Fibroblast of mammary gland (primary cell): ENCODE measurements around the gene SLC35B4.

Source experiments
- DNase-seq: peaks from one replicate; pipeline ENCODE4 v3.0.0-alpha.2; 2010; ENCODE audit warnings: low read depth
- H3K4me3 ChIP-seq: 2 replicates; pipeline ENCODE4 v1.5.1; 2011; ENCODE audit warnings: low read depth, mild to moderate bottlenecking, low read length, moderate library complexity; ENCODE audit not compliant: control insufficient read depth
- CTCF ChIP-seq: conservative IDR thresholded peaks from 2 replicates; pipeline ENCODE4 v1.5.1; 2011; ENCODE audit warnings: low read depth, low read length, inconsistent platforms; ENCODE audit not compliant: control insufficient read depth, insufficient read depth

Gene SLC35B4

GRCh38 chr7:134357486-134357885 is 40.8 kb upstream of the SLC35B4 start:
- H3K4me3 ChIP-seq, result no peak overlapping the region
- TF ChIP-seq CTCF, result peak; percentile 11
- DNase-seq, result no peak

DNA sequence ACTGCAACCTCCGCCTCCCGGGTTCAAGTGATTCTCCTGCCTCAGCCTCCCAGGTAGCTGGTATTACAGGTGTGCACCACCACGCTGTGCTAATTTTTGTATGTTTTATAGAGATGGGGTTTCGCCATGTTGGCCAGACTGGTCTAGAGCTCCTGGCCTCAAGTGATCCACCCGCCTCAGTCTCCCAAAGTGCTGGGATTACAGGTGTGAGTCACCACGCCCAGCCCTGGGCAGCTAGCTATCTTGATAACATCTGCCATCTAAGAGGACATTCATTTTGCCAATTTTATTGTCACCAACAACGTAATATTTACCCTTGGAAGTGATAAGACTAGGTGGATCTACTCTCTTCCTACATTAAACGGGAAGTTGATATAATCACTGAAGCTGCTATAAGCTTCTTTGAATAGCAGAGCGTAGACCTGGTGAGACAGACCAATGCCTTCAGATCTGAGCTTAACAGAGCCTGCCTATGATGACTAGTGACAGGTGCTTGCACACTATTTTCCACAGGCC is 39.7 kb upstream of the SLC35B4 start:
- DNase-seq, result no peak
- no peak for TF ChIP-seq CTCF
- no peak overlapping the region for H3K4me3 ChIP-seq

GRCh38 chr7:134355927-134356326 is 39.2 kb upstream of the SLC35B4 start:
- no peak overlapping the region for H3K4me3 ChIP-seq
- DNase-seq, result peak; percentile 33
- no peak for TF ChIP-seq CTCF

- no peak for TF ChIP-seq CTCF
- H3K4me3 ChIP-seq, result no peak overlapping the region
- DNase-seq, result no peak
Measured at GRCh38 chr7:134355004-134355525, 38.3 kb upstream of the SLC35B4 start.

- no peak for TF ChIP-seq CTCF
- H3K4me3 ChIP-seq, result no peak overlapping the region
- no peak for DNase-seq
Measured at GRCh38 chr7:134353411-134353810, 36.7 kb upstream of the SLC35B4 start.

- no peak for DNase-seq
Measured at GRCh38 chr7:134351424-134351823, 34.7 kb upstream of the SLC35B4 start.

More at GRCh38 chr7:134351424-134351823, 34.7 kb upstream of the SLC35B4 start:
- no peak for TF ChIP-seq CTCF
- H3K4me3 ChIP-seq, result no peak overlapping the region
